GM13976 (cell line): Measurements from ENCODE around the gene OGFR.

Experiments
- DNase-seq: peaks from one replicate; pipeline ENCODE4 v3.0.0; 2012; ENCODE audit warnings: low spot score
- CTCF ChIP-seq: IDR thresholded peaks from 2 replicates; pipeline ENCODE4 v1.5.1; 2012; ENCODE audit warnings: borderline replicate concordance, mild to moderate bottlenecking; ENCODE audit not compliant: insufficient read depth; ENCODE audit errors: extremely low read depth, missing control alignments, control extremely low read depth
- in situ Hi-C: fragments of 300-500 bp; cut with MboI; formaldehyde crosslinking; loops from one replicate; pipeline ENCODE4 v1.12.0; 2022; ENCODE audit warnings: low sequenced_read_pairs, mixed read lengths, inconsistent platforms; ENCODE audit not compliant: unreplicated experiment

Gene OGFR

GRCh38 chr20:62829231-62830230 is 24.9 kb downstream of the OGFR start:
- TF ChIP-seq CTCF = no peak
- in situ Hi-C loops = no loop called here
- DNase-seq = no peak

- in situ Hi-C loops = no loop called here
- TF ChIP-seq CTCF = no peak
- DNase-seq = no peak
Observed at GRCh38 chr20:62830251-62830650, 25.6 kb downstream of the OGFR start.

GRCh38 chr20:62830821-62831220 is 26.2 kb downstream of the OGFR start:
- in situ Hi-C loops = no loop called here
- TF ChIP-seq CTCF = no peak
- DNase-seq = no peak

- in situ Hi-C loops = no loop called here
- DNase-seq = no peak
- TF ChIP-seq CTCF = no peak
Observed at GRCh38 chr20:62831361-62831788, 26.7 kb downstream of the OGFR start.

- in situ Hi-C loops = no loop called here
- no peak for TF ChIP-seq CTCF
- DNase-seq = peak; percentile 28
Observed at GRCh38 chr20:62831854-62832211, 27.2 kb downstream of the OGFR start.

GRCh38 chr20:62832212-62832922 is 27.7 kb downstream of the OGFR start:
- in situ Hi-C loops = no loop called here
- DNase-seq = peak; percentile 78
- no peak for TF ChIP-seq CTCF
